ENCODE results near the gene LRP6. TPM values are rescaled to one million over a fixed set of nuclear protein-coding genes. Genes with fewer than 3 reads are reported as not detected.

LRP6 gene
- total and polyA plus RNA-seq, 2 donors (not counting 1 experiment from before 2014, with no cell fraction given) = 21.0 to 39.3 TPM

- H3K27me3 ChIP-seq (ENCODE audit: control insufficient read depth, insufficient read depth, low read length) = no peaks in the 10 kb centered on the region
- no peaks in the 10 kb centered on the region for H4K20me1 ChIP-seq (ENCODE audit: control insufficient read depth, extremely low read depth, insufficient read depth, low read length)
- DNase-seq (ENCODE audit: low read depth in 2 of 2) = no peak
Observed at GRCh38 chr12:12098691-12099015, 168.2 kb downstream of the LRP6 start.

GRCh38 chr12:12097891-12098690, 168.8 kb downstream of the LRP6 start:
- Histone ChIP-seq H2AFZ (ENCODE audit: low read length) (no peak overlapping the region), H3K9me3 (ENCODE audit: control insufficient read depth, insufficient read depth, low read depth, low read length) (no peaks in the 10 kb centered on the region), H3K4me3 (replicated peaks in 1 of 4; ENCODE audit: control extremely low read depth in 1 of 4, insufficient read depth in 1 of 4, low read depth in 3 of 4, low read length in 4 of 4) (no peak overlapping the region), H3K4me1 (ENCODE audit: control insufficient read depth, extremely low read depth, insufficient read depth, low read length) (no peaks in the 10 kb centered on the region), H3K36me3 (ENCODE audit: control insufficient read depth, insufficient read depth, low read length) (no peaks in the 10 kb centered on the region), H3K27ac (ENCODE audit: insufficient read depth, low read length) (no peak overlapping the region), H4K20me1 (ENCODE audit: control insufficient read depth, extremely low read depth, insufficient read depth, low read length) (no peaks in the 10 kb centered on the region), H3K4me2 (ENCODE audit: extremely low read depth, insufficient read depth, low read length) (no peak overlapping the region), H3K27me3 (ENCODE audit: control insufficient read depth, insufficient read depth, low read length) (no peaks in the 10 kb centered on the region), H3K79me2 (ENCODE audit: control insufficient read depth, insufficient read depth, low read length) (no peaks in the 10 kb centered on the region), H3K9ac (ENCODE audit: insufficient read depth, low read length) (no peak overlapping the region)
- peak in 1 of 2 donors; percentile 61 for DNase-seq (ENCODE audit: low read depth in 2 of 2)
- TF ChIP-seq, protein P1, sequence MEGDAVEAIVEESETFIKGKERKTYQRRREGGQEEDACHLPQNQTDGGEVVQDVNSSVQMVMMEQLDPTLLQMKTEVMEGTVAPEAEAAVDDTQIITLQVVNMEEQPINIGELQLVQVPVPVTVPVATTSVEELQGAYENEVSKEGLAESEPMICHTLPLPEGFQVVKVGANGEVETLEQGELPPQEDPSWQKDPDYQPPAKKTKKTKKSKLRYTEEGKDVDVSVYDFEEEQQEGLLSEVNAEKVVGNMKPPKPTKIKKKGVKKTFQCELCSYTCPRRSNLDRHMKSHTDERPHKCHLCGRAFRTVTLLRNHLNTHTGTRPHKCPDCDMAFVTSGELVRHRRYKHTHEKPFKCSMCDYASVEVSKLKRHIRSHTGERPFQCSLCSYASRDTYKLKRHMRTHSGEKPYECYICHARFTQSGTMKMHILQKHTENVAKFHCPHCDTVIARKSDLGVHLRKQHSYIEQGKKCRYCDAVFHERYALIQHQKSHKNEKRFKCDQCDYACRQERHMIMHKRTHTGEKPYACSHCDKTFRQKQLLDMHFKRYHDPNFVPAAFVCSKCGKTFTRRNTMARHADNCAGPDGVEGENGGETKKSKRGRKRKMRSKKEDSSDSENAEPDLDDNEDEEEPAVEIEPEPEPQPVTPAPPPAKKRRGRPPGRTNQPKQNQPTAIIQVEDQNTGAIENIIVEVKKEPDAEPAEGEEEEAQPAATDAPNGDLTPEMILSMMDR (conservative IDR thresholded peaks at IDR 0.05 in 1 of 2, IDR thresholded peaks at IDR 0.05 in 1 of 2; ENCODE audit: low read depth in 1 of 2, low read length in 2 of 2) = no peak
- TF ChIP-seq EZH2 (IDR thresholded peaks at IDR 0.05; ENCODE audit: low read length, missing control alignments) = no peak

More at GRCh38 chr12:12098691-12099015, 168.2 kb downstream of the LRP6 start:
- no peak overlapping the region for H3K4me2 ChIP-seq (ENCODE audit: extremely low read depth, insufficient read depth, low read length)
- no peaks in the 10 kb centered on the region for H3K4me1 ChIP-seq (ENCODE audit: control insufficient read depth, extremely low read depth, insufficient read depth, low read length)
- H2AFZ ChIP-seq (ENCODE audit: low read length) = no peak overlapping the region
- H3K9me3 ChIP-seq (ENCODE audit: control insufficient read depth, insufficient read depth, low read depth, low read length) = no peaks in the 10 kb centered on the region
- no peaks in the 10 kb centered on the region for H3K36me3 ChIP-seq (ENCODE audit: control insufficient read depth, insufficient read depth, low read length)
- H3K9ac ChIP-seq (ENCODE audit: insufficient read depth, low read length) = no peak overlapping the region
- TF ChIP-seq EZH2 (IDR thresholded peaks at IDR 0.05; ENCODE audit: low read length, missing control alignments) = no peak
- TF ChIP-seq, protein P1 (conservative IDR thresholded peaks at IDR 0.05 in 1 of 2, IDR thresholded peaks at IDR 0.05 in 1 of 2; ENCODE audit: low read depth in 1 of 2, low read length in 2 of 2) = no peak
- H3K79me2 ChIP-seq (ENCODE audit: control insufficient read depth, insufficient read depth, low read length) = no peaks in the 10 kb centered on the region
- H3K4me3 ChIP-seq (replicated peaks in 1 of 4; ENCODE audit: control extremely low read depth in 1 of 4, insufficient read depth in 1 of 4, low read depth in 3 of 4, low read length in 4 of 4) = no peak overlapping the region
- H3K27ac ChIP-seq (ENCODE audit: insufficient read depth, low read length) = no peak overlapping the region

DNA sequence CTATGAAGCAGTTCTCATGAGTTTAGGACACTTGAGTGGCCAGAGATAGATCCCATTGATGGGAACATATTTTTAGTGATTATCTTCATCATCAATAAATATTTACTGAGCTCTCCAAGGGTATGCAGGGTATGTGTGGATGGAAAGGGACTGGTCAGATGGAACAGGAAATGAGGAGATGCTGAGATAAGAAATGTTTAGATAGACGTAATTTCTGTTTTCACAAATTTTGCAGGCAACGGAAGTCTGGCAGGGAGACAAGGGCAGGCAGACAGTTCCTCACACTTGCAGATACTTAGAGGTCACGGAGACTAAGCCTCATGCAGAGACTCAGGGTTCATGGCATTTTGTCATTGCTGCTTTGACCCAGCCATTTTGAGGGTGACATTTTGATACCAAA, 171.8 kb downstream of the LRP6 start:
- Histone ChIP-seq H3K79me2 (ENCODE audit: control insufficient read depth, insufficient read depth, low read length) (no peaks in the 10 kb centered on the region), H3K27me3 (ENCODE audit: control insufficient read depth, insufficient read depth, low read length) (no peaks in the 10 kb centered on the region), H3K27ac (ENCODE audit: insufficient read depth, low read length) (no peak overlapping the region), H3K4me1 (ENCODE audit: control insufficient read depth, extremely low read depth, insufficient read depth, low read length) (peaks cover 3% of the 10 kb centered on the region), H3K9ac (ENCODE audit: insufficient read depth, low read length) (no peak overlapping the region), H3K4me3 (replicated peaks in 1 of 4; ENCODE audit: control extremely low read depth in 1 of 4, insufficient read depth in 1 of 4, low read depth in 3 of 4, low read length in 4 of 4) (no peak overlapping the region), H4K20me1 (ENCODE audit: control insufficient read depth, extremely low read depth, insufficient read depth, low read length) (no peaks in the 10 kb centered on the region), H3K9me3 (ENCODE audit: control insufficient read depth, insufficient read depth, low read depth, low read length) (no peaks in the 10 kb centered on the region), H3K36me3 (ENCODE audit: control insufficient read depth, insufficient read depth, low read length) (no peaks in the 10 kb centered on the region), H3K4me2 (ENCODE audit: extremely low read depth, insufficient read depth, low read length) (no peak overlapping the region), H2AFZ (ENCODE audit: low read length) (no peak overlapping the region)
- DNase-seq (ENCODE audit: low read depth in 2 of 2) = peak; percentile 17 to 31
- TF ChIP-seq, protein P1 (conservative IDR thresholded peaks at IDR 0.05 in 1 of 2, IDR thresholded peaks at IDR 0.05 in 1 of 2; ENCODE audit: low read depth in 1 of 2, low read length in 2 of 2) = no peak
- TF ChIP-seq EZH2 (IDR thresholded peaks at IDR 0.05; ENCODE audit: low read length, missing control alignments) = no peak
